HCT116 (cell line): Measurements from ENCODE around the gene ARRDC3.
A peak's percentile ranks its signal among the peaks of the same experiment; 100 is the strongest.

Source experiments
- CTCF ChIP-seq, 3 experiments: fragments of 200-600 bp in 1 of 3; sonication (generic) in 1 of 3; IDR thresholded peaks in 2 of 3; conservative IDR thresholded peaks in 1 of 3; 2 replicates each; pipeline ENCODE4 v1.5.1; 2012 to 2017; ENCODE audit warnings: low read depth in 2 of 3, low read length in 2 of 3, antibody characterized with exemption in 1 of 3, borderline replicate concordance in 1 of 3, control low read depth in 1 of 3, mild to moderate bottlenecking in 1 of 3, mixed read lengths in 1 of 3, mixed run types in 1 of 3, moderate library complexity in 1 of 3; ENCODE audit not compliant: insufficient read depth in 1 of 3
- EZH2 ChIP-seq: fragments of 200-600 bp; sonication (generic); IDR thresholded peaks from 2 replicates; pipeline ENCODE4 v1.6.1; 2017; ENCODE audit warnings: antibody characterized with exemption, mixed run types
- JUND ChIP-seq: IDR thresholded peaks from 2 replicates; pipeline ENCODE4 v1.6.1; 2012
- POLR2A ChIP-seq: IDR thresholded peaks from 2 replicates; pipeline ENCODE4 v1.7.0; 2011; ENCODE audit warnings: borderline replicate concordance; ENCODE audit not compliant: insufficient read depth, insufficient read length; ENCODE audit errors: extremely low read depth
- POLR2AphosphoS5 ChIP-seq: IDR thresholded peaks from 2 replicates; pipeline ENCODE4 v1.6.1; 2011; ENCODE audit warnings: mild to moderate bottlenecking, low read depth, low read length, moderate library complexity
- SP1 ChIP-seq: IDR thresholded peaks from 2 replicates; pipeline ENCODE4 v1.6.1; 2012; ENCODE audit warnings: low read depth
- YY1 ChIP-seq: IDR thresholded peaks from 2 replicates; pipeline ENCODE4 v1.6.1; 2011; ENCODE audit warnings: low read length, low read depth, moderate library complexity, mild to moderate bottlenecking; ENCODE audit not compliant: insufficient replicate concordance; ENCODE audit errors: extremely low read depth
- ZNF274 ChIP-seq: fragments of 200-500 bp; sonication (Bioruptor generic); IDR thresholded peaks from 2 replicates; pipeline ENCODE4 v1.6.1; 2014; ENCODE audit warnings: mild to moderate bottlenecking, low read depth, low read length, inconsistent platforms

GRCh38 chr5:91379914-91380490 lies 3.1 kb downstream of the ARRDC3 start:
- no peak for TF ChIP-seq POLR2AphosphoS5
- TF ChIP-seq CTCF (IDR thresholded peaks at IDR 0.05 in 2 of 3, conservative IDR thresholded peaks at IDR 0.05 in 1 of 3; ENCODE audit: borderline replicate concordance in 1 of 3, insufficient read depth in 1 of 3, low read depth in 2 of 3, low read length in 2 of 3), result no peak
- TF ChIP-seq JUND, result no peak
- no peak; the same call in 1 of the 2 replicates for TF ChIP-seq SP1
- TF ChIP-seq ZNF274, result no peak
- TF ChIP-seq POLR2A, result peak; percentile 23
- TF ChIP-seq YY1, result no peak
- TF ChIP-seq EZH2, result no peak
